ENCODE measurements around the gene CILP2. TPM values are rescaled to one million over a fixed set of nuclear protein-coding genes. Genes with fewer than 3 reads are reported as not detected.

CILP2 gene
- total and polyA plus RNA-seq, 2 of the 8 experiments (the other 6 are each of a cell fraction or from before 2014, with no cell fraction given) = 4.4 to 5.8 TPM

GRCh38 chr19:19579533-19580361 is 41.7 kb downstream of the CILP2 start:
- 93% methylated on average over 25 of the region's 25 CpGs; no CpG with 5 or more reads in 1 of the 2 experiments for WGBS, 2 experiments (ENCODE audit: extremely low coverage in 1 of 2, insufficient coverage in 1 of 2, insufficient read length in 1 of 2, insufficient replicate concordance in 2 of 2, low coverage in 1 of 2, low lambda C conversion rate in 2 of 2, missing lambda C conversion rate in 1 of 2)
- TF ChIP-seq ASH2L (IDR thresholded peaks at IDR 0.05; ENCODE audit: low read length) (no peak), TCF12 (IDR thresholded peaks at IDR 0.05; ENCODE audit: low read depth, low read length) (no peak), SP4 (IDR thresholded peaks at IDR 0.05; ENCODE audit: low read length) (no peak), CEBPB (IDR thresholded peaks at IDR 0.05; ENCODE audit: low read depth, low read length) (no peak), GABPA (IDR thresholded peaks at IDR 0.05; ENCODE audit: borderline replicate concordance, insufficient read depth, low read length) (no peak), SUZ12 (IDR thresholded peaks at IDR 0.05; ENCODE audit: low read length) (no peak)

More at GRCh38 chr19:19579533-19580361, 41.7 kb downstream of the CILP2 start:
- no peak overlapping the region for H3K56ac ChIP-seq (replicated peaks; ENCODE audit: insufficient read length, low read depth, low read length)
- FAIRE-seq = no peak
- no peaks in the 10 kb centered on the region for H3K9me3 ChIP-seq (ENCODE audit: insufficient read depth in 2 of 2, low read depth in 1 of 2, low read length in 1 of 2)
- H2BK20ac ChIP-seq (ENCODE audit: low read length) = no peak overlapping the region
- no peaks in the 10 kb centered on the region for H3K79me2 ChIP-seq (ENCODE audit: control insufficient read depth in 1 of 2, insufficient read depth in 2 of 2, low read length in 2 of 2)
- no peak overlapping the region for H3K18ac ChIP-seq (ENCODE audit: extremely low read depth, low read length)
- H3K4me1 ChIP-seq (replicated peaks in 1 of 4; ENCODE audit: control insufficient read depth in 3 of 4, insufficient read depth in 4 of 4, low read length in 3 of 4) = peaks cover 0 to 5% (median 2%) of the 10 kb centered on the region in 4 experiments; a peak in 5 of 7 replicates
- no peak overlapping the region for H2AK5ac ChIP-seq (ENCODE audit: low read depth, low read length)
- no peak overlapping the region for H2AFZ ChIP-seq (ENCODE audit: low read length)
- peaks cover 1 to 2% of the 10 kb centered on the region in 2 experiments for H4K20me1 ChIP-seq (replicated peaks in 1 of 2; ENCODE audit: control insufficient read depth in 1 of 2, insufficient read depth in 2 of 2, low read length in 2 of 2)
- no peak overlapping the region for H2BK12ac ChIP-seq (ENCODE audit: low read depth, low read length)
- H3K23me2 ChIP-seq (ENCODE audit: low read depth, low read length) = no peaks in the 10 kb centered on the region; the same call in 1 of the 2 replicates
- H4K91ac ChIP-seq (replicated peaks; ENCODE audit: insufficient read length, low read length) = no peak overlapping the region
- no peak overlapping the region for H4K5ac ChIP-seq (ENCODE audit: insufficient read length, low read depth, low read length)
- H3K4ac ChIP-seq (replicated peaks; ENCODE audit: insufficient read length, low read depth, low read length) = no peak overlapping the region
- no peak overlapping the region for H3K14ac ChIP-seq (ENCODE audit: insufficient read length)
- H3K36me3 ChIP-seq (ENCODE audit: control insufficient read depth in 2 of 4, insufficient read depth in 4 of 4, low read length in 3 of 4) = no peaks in the 10 kb centered on the region
- no peak overlapping the region for H2BK5ac ChIP-seq (ENCODE audit: low read depth, low read length)
- H3K27ac ChIP-seq (ENCODE audit: low read depth, low read length) = no peak overlapping the region
- H3K79me1 ChIP-seq (ENCODE audit: low read depth, low read length) = no peaks in the 10 kb centered on the region
- no peak overlapping the region for H3K4me2 ChIP-seq (ENCODE audit: insufficient read depth in 1 of 2, low read depth in 2 of 2, low read length in 2 of 2)
- no peak overlapping the region for H3K4me3 ChIP-seq (ENCODE audit: extremely low read depth in 1 of 4, insufficient read depth in 2 of 4, low read depth in 3 of 4, low read length in 4 of 4)
- POLR2A ChIA-PET (ENCODE audit: partially characterized antibody) = interaction anchor here (0.6 to 1.6 kb wide), 4 partner anchors 22 to 92 kb away, joined by 3 to 4 read pairs (median 3); partner anchors contain the start of gene LPAR2
- H4K8ac ChIP-seq (ENCODE audit: extremely low read depth, insufficient read depth, low read length) = no peak overlapping the region; the same call in 1 of the 2 replicates
- H3K27me3 ChIP-seq (replicated peaks in 1 of 4; ENCODE audit: control insufficient read depth in 3 of 4, extremely low read depth in 1 of 4, insufficient read depth in 3 of 4, low read length in 3 of 4) = no peaks in the 10 kb centered on the region; a peak in 1 of 7 replicates
- H2BK120ac ChIP-seq (replicated peaks; ENCODE audit: low read depth, low read length) = no peak overlapping the region
- DNase-seq (ENCODE audit: low read depth in 1 of 2, low spot score in 2 of 2) = no peak
- H3K9ac ChIP-seq (replicated peaks in 1 of 4; ENCODE audit: extremely low read depth in 1 of 4, low read depth in 3 of 4, low read length in 3 of 4) = no peak overlapping the region
- CTCF ChIA-PET (ENCODE audit: partially characterized antibody) = interaction anchor here (1.3 to 11.1 kb wide), 4 partner anchors 11 to 61 kb away, joined by 3 to 101 read pairs (median 8); no protein-coding TSS in a partner anchor
- no peak overlapping the region for H2BK15ac ChIP-seq (ENCODE audit: low read length)
- no peak overlapping the region for H3K23ac ChIP-seq (ENCODE audit: insufficient read length)

Data from H1 (cell line).